ENCODE measurements around the gene WBP11. TPM values are rescaled to one million over a fixed set of nuclear protein-coding genes. Genes with fewer than 3 reads are reported as not detected.

The WBP11 gene
- total and polyA plus RNA-seq, 2 of the 13 experiments (the other 11 are each of a cell fraction or from before 2014, with no cell fraction given), result 7.6 to 31.0 TPM

DNA sequence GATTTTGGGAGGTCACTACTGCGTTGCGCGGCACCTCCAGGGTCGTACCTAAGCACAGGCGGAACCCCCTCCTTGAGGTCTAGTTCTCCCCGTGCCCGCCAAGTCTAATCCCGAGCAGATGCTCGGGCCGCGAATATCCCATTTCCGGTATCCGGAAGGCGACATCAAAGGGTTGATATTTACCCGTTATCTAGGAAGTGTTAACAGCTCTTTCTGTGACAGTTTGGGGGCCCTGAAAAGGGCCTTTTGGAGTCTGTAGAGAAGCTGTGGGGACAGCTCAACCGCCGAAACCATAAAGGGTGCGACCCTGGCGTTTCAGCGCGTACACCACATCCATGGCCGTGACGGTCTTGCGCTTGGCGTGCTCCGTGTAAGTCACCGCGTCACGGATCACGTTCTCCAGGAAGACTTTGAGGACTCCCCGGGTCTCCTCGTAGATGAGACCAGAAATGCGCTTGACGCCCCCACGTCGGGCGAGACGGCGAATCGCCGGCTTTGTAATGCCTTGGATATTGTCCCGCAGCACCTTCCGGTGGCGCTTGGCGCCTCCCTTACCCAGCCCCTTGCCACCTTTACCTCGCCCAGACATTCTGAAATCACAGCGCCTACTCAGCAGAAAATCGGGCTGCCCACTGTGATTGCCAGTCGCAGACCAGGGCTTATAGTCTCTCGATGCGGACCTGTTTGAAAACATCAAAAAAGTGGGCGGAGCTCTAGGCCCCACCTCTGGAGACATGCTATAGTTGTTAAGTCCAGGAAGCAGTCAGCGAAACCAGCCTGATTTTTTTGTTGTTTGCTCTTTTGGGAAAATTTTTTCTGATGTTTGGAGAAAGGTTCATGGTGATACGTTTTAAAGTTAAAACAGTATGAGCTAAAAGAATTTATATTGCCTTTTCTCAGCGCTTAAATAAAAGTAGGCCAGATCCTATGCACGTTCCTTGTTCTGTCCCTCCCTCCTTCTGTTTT is 32.5 kb downstream of the WBP11 start (continued):
- peak; percentile 49; the same call in 1 of the 2 replicates for TF ChIP-seq ZNF761 (CRISPR knock-in tag; conservative IDR thresholded peaks at IDR 0.05)
- TF ChIP-seq SOX5 (CRISPR knock-in tag; IDR thresholded peaks at IDR 0.05; ENCODE audit: borderline replicate concordance), result peak; percentile 50; the same call in 1 of the 2 replicates
- TF ChIP-seq ZEB1 (IDR thresholded peaks at IDR 0.05; ENCODE audit: insufficient replicate concordance, low read depth), result peak; percentile 91
- TF ChIP-seq, protein P1, sequence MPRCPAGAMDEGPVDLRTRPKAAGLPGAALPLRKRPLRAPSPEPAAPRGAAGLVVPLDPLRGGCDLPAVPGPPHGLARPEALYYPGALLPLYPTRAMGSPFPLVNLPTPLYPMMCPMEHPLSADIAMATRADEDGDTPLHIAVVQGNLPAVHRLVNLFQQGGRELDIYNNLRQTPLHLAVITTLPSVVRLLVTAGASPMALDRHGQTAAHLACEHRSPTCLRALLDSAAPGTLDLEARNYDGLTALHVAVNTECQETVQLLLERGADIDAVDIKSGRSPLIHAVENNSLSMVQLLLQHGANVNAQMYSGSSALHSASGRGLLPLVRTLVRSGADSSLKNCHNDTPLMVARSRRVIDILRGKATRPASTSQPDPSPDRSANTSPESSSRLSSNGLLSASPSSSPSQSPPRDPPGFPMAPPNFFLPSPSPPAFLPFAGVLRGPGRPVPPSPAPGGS (CRISPR knock-in tag; IDR thresholded peaks at IDR 0.05), result peak; percentile 79; the same call in 1 of the 2 replicates
- TF ChIP-seq STAG1 (CRISPR knock-in tag; IDR thresholded peaks at IDR 0.05), result no peak
- TF ChIP-seq NBN (conservative IDR thresholded peaks at IDR 0.05), result no peak
- TF ChIP-seq, protein P2, sequence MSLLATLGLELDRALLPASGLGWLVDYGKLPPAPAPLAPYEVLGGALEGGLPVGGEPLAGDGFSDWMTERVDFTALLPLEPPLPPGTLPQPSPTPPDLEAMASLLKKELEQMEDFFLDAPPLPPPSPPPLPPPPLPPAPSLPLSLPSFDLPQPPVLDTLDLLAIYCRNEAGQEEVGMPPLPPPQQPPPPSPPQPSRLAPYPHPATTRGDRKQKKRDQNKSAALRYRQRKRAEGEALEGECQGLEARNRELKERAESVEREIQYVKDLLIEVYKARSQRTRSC (CRISPR knock-in tag; IDR thresholded peaks at IDR 0.05; ENCODE audit: low read depth), result 0 out of 2 replicates have a peak, but pooled peaks have one; percentile 30
- TF ChIP-seq GATAD2A (CRISPR knock-in tag; IDR thresholded peaks at IDR 0.05), result peak; percentile 55
- TF ChIP-seq PITX1 (CRISPR knock-in tag; IDR thresholded peaks at IDR 0.05), result peak; percentile 36; the same call in 1 of the 2 replicates
- TF ChIP-seq, protein P3, sequence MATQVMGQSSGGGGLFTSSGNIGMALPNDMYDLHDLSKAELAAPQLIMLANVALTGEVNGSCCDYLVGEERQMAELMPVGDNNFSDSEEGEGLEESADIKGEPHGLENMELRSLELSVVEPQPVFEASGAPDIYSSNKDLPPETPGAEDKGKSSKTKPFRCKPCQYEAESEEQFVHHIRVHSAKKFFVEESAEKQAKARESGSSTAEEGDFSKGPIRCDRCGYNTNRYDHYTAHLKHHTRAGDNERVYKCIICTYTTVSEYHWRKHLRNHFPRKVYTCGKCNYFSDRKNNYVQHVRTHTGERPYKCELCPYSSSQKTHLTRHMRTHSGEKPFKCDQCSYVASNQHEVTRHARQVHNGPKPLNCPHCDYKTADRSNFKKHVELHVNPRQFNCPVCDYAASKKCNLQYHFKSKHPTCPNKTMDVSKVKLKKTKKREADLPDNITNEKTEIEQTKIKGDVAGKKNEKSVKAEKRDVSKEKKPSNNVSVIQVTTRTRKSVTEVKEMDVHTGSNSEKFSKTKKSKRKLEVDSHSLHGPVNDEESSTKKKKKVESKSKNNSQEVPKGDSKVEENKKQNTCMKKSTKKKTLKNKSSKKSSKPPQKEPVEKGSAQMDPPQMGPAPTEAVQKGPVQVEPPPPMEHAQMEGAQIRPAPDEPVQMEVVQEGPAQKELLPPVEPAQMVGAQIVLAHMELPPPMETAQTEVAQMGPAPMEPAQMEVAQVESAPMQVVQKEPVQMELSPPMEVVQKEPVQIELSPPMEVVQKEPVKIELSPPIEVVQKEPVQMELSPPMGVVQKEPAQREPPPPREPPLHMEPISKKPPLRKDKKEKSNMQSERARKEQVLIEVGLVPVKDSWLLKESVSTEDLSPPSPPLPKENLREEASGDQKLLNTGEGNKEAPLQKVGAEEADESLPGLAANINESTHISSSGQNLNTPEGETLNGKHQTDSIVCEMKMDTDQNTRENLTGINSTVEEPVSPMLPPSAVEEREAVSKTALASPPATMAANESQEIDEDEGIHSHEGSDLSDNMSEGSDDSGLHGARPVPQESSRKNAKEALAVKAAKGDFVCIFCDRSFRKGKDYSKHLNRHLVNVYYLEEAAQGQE (IDR thresholded peaks at IDR 0.05; ENCODE audit: borderline replicate concordance in 1 of 2, low read depth in 1 of 2, low read length in 2 of 2), result peak in 1 of 2 experiments; percentile 68; a peak in 2 of 4 replicates
- peak; percentile 13; the same call in 1 of the 2 replicates for TF ChIP-seq ZMYM2 (CRISPR knock-in tag; IDR thresholded peaks at IDR 0.05)
- no peak for TF ChIP-seq ARID2 (CRISPR knock-in tag; IDR thresholded peaks at IDR 0.05; ENCODE audit: borderline replicate concordance)
- peak; percentile 35 for TF ChIP-seq ZNF883 (CRISPR knock-in tag; IDR thresholded peaks at IDR 0.05; ENCODE audit: not compliant biosample characterization)
- TF ChIP-seq ZNF616 (CRISPR knock-in tag; IDR thresholded peaks at IDR 0.05; ENCODE audit: low read depth), result no peak
- TF ChIP-seq BRD4 (CRISPR knock-in tag; IDR thresholded peaks at IDR 0.05), result peak; percentile 72
- TF ChIP-seq, protein P4, sequence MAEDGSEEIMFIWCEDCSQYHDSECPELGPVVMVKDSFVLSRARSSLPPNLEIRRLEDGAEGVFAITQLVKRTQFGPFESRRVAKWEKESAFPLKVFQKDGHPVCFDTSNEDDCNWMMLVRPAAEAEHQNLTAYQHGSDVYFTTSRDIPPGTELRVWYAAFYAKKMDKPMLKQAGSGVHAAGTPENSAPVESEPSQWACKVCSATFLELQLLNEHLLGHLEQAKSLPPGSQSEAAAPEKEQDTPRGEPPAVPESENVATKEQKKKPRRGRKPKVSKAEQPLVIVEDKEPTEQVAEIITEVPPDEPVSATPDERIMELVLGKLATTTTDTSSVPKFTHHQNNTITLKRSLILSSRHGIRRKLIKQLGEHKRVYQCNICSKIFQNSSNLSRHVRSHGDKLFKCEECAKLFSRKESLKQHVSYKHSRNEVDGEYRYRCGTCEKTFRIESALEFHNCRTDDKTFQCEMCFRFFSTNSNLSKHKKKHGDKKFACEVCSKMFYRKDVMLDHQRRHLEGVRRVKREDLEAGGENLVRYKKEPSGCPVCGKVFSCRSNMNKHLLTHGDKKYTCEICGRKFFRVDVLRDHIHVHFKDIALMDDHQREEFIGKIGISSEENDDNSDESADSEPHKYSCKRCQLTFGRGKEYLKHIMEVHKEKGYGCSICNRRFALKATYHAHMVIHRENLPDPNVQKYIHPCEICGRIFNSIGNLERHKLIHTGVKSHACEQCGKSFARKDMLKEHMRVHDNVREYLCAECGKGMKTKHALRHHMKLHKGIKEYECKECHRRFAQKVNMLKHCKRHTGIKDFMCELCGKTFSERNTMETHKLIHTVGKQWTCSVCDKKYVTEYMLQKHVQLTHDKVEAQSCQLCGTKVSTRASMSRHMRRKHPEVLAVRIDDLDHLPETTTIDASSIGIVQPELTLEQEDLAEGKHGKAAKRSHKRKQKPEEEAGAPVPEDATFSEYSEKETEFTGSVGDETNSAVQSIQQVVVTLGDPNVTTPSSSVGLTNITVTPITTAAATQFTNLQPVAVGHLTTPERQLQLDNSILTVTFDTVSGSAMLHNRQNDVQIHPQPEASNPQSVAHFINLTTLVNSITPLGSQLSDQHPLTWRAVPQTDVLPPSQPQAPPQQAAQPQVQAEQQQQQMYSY (CRISPR knock-in tag; IDR thresholded peaks at IDR 0.05), result no peak
- TF ChIP-seq ZNF572 (CRISPR knock-in tag; IDR thresholded peaks at IDR 0.05), result no peak
- TF ChIP-seq ZNF260 (CRISPR knock-in tag; IDR thresholded peaks at IDR 0.05; ENCODE audit: borderline replicate concordance, low read depth), result no peak
- TF ChIP-seq, protein P5, sequence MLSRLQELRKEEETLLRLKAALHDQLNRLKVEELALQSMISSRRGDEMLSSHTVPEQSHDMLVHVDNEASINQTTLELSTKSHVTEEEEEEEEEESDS (CRISPR knock-in tag; IDR thresholded peaks at IDR 0.05; ENCODE audit: borderline replicate concordance), result peak; percentile 67; the same call in 1 of the 2 replicates
